ENCODE results near the gene BAHCC1.

The BAHCC1 gene

DNA sequence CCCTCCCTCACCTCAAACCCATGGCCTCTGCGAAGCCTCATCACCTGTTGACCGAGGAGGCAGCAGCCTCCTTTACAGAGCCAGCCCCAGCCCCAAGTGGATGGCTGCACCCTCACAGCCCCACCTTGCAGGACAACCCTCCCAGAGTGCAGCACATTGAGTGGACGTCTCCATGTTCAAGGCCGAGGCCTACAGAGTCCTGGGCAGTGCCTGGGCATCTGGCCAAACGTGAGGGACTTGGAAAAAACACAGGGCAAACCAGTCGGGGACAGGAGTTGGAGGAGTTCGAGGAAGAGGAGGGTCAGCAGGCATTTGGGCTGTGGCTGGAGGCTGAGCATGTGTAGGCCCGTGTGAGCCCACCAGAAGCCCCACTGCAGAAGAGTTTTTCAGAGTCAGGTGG is 77.8 kb downstream of the BAHCC1 start:
- Histone ChIP-seq H2AFZ (ENCODE audit: low read depth) (no peak overlapping the region), H3K36me3 (ENCODE audit: insufficient read depth) (no peaks in the 10 kb centered on the region), H3K27me3 (ENCODE audit: insufficient read depth, low read depth) (peaks cover 98% of the 10 kb centered on the region), H3K9ac (no peak overlapping the region), H3K4me2 (no peak overlapping the region), H4K20me1 (ENCODE audit: insufficient read depth) (no peaks in the 10 kb centered on the region), H3K4me1 (ENCODE audit: low read depth, poor library complexity, severe bottlenecking) (peaks cover 8% of the 10 kb centered on the region), H3K79me2 (ENCODE audit: insufficient read depth, low read depth) (no peaks in the 10 kb centered on the region), H3K27ac (no peak overlapping the region), H3K4me3 (IDR thresholded peaks at IDR 0.05; ENCODE audit: insufficient read depth, low read depth, low read length) (no peak overlapping the region)
- TF ChIP-seq, protein P1, sequence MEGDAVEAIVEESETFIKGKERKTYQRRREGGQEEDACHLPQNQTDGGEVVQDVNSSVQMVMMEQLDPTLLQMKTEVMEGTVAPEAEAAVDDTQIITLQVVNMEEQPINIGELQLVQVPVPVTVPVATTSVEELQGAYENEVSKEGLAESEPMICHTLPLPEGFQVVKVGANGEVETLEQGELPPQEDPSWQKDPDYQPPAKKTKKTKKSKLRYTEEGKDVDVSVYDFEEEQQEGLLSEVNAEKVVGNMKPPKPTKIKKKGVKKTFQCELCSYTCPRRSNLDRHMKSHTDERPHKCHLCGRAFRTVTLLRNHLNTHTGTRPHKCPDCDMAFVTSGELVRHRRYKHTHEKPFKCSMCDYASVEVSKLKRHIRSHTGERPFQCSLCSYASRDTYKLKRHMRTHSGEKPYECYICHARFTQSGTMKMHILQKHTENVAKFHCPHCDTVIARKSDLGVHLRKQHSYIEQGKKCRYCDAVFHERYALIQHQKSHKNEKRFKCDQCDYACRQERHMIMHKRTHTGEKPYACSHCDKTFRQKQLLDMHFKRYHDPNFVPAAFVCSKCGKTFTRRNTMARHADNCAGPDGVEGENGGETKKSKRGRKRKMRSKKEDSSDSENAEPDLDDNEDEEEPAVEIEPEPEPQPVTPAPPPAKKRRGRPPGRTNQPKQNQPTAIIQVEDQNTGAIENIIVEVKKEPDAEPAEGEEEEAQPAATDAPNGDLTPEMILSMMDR (conservative IDR thresholded peaks at IDR 0.05; ENCODE audit: low read depth, low read length) = no peak

DNA sequence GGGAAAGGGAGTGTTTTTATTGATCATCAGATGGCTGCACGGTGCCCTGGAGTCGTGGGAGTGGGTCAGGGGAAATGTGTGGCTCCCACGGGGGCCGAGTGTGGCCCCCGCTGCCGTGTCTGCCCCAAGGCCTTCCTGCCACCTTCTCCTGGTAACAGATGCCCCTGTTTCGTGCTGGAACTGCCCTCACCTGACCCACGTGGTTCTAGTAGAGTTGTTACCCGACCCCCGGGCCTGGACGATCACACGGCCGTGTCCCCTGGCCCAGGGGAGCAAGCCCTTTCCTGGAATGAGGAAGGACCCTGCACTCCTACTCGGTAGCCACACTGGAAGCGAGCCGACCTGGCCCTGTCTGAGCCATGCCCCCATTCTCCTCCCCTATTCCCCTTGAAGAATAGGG is 79.7 kb downstream of the BAHCC1 start:
- Histone ChIP-seq H2AFZ (ENCODE audit: low read depth) (no peak overlapping the region), H3K4me2 (no peak overlapping the region), H3K9ac (no peak overlapping the region), H3K27ac (no peak overlapping the region), H3K36me3 (ENCODE audit: insufficient read depth) (no peaks in the 10 kb centered on the region), H4K20me1 (ENCODE audit: insufficient read depth) (no peaks in the 10 kb centered on the region), H3K79me2 (ENCODE audit: insufficient read depth, low read depth) (no peaks in the 10 kb centered on the region), H3K4me3 (IDR thresholded peaks at IDR 0.05; ENCODE audit: insufficient read depth, low read depth, low read length) (no peak overlapping the region), H3K27me3 (ENCODE audit: insufficient read depth, low read depth) (peaks cover 100% of the 10 kb centered on the region), H3K4me1 (ENCODE audit: low read depth, poor library complexity, severe bottlenecking) (peaks cover 8% of the 10 kb centered on the region)
- TF ChIP-seq, protein P1 (conservative IDR thresholded peaks at IDR 0.05; ENCODE audit: low read depth, low read length) = no peak

DNA sequence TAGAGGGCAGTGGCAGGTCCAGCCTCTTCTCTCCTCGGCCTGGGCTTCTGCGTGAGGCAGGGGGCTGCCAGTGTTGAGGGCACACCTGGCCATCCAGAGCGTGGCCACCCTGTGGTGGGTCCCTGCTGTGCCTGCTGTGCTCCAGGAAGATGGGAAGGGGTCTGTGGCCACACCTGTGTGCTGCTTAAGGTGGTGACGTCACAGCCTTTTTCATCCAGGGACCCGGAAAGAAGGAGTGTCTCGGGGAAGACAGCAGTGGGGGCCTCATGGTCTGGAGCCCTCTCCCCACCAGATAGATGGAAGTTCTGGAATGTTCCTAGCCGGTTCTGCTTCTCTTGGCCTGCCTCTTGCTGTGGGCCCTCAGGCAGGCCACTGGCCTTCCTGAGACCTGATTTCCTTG is 80.8 kb downstream of the BAHCC1 start:
- Histone ChIP-seq H3K4me3 (IDR thresholded peaks at IDR 0.05; ENCODE audit: insufficient read depth, low read depth, low read length) (no peak overlapping the region), H3K79me2 (ENCODE audit: insufficient read depth, low read depth) (no peaks in the 10 kb centered on the region), H3K27me3 (ENCODE audit: insufficient read depth, low read depth) (peaks cover 98% of the 10 kb centered on the region), H3K9ac (no peak overlapping the region), H3K4me1 (ENCODE audit: low read depth, poor library complexity, severe bottlenecking) (peaks cover 8% of the 10 kb centered on the region), H4K20me1 (ENCODE audit: insufficient read depth) (no peaks in the 10 kb centered on the region), H2AFZ (ENCODE audit: low read depth) (no peak overlapping the region), H3K36me3 (ENCODE audit: insufficient read depth) (no peaks in the 10 kb centered on the region), H3K27ac (no peak overlapping the region), H3K4me2 (no peak overlapping the region)
- TF ChIP-seq, protein P1 (conservative IDR thresholded peaks at IDR 0.05; ENCODE audit: low read depth, low read length) = no peak

DNA sequence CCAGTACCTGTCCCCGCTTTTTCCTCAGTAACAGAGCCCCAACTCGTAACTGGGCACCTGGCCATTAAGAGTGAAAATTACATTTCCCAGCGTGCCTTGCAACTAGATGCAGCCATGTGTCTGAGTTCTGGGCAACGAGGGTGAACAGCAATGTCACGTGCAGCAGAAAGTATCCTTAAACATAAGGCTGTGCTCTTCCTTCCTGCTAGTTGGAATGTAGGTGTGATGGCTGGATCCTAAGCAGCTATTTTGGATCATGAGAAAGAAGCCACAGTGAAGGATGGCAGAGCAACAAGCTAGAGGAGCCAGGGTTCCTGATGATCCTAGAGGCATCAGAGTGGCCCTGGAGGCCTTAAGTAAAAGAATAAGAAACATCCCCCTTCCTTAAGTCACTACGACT is 81.4 kb downstream of the BAHCC1 start:
- no peaks in the 10 kb centered on the region for H4K20me1 ChIP-seq (ENCODE audit: insufficient read depth)
- no peak overlapping the region for H3K4me2 ChIP-seq
- TF ChIP-seq, protein P1 (conservative IDR thresholded peaks at IDR 0.05; ENCODE audit: low read depth, low read length) = no peak
- peaks cover 8% of the 10 kb centered on the region for H3K4me1 ChIP-seq (ENCODE audit: low read depth, poor library complexity, severe bottlenecking)
- H3K36me3 ChIP-seq (ENCODE audit: insufficient read depth) = no peaks in the 10 kb centered on the region
- H3K9ac ChIP-seq = no peak overlapping the region
- H3K4me3 ChIP-seq (IDR thresholded peaks at IDR 0.05; ENCODE audit: insufficient read depth, low read depth, low read length) = no peak overlapping the region
- no peak overlapping the region for H3K27ac ChIP-seq
- H3K27me3 ChIP-seq (ENCODE audit: insufficient read depth, low read depth) = peaks cover 94% of the 10 kb centered on the region
- no peaks in the 10 kb centered on the region for H3K79me2 ChIP-seq (ENCODE audit: insufficient read depth, low read depth)
- H2AFZ ChIP-seq (ENCODE audit: low read depth) = no peak overlapping the region
